Endodermal cell (in vitro differentiated cells): ENCODE measurements around the gene THAP2. TPM values are rescaled to one million over a fixed set of nuclear protein-coding genes. Genes with fewer than 3 reads are reported as not detected.

Experiments used
- DNase-seq: peaks from one replicate; pipeline ENCODE4 v3.0.0-alpha.2; 2017
- H3K27ac ChIP-seq: 2 replicates; pipeline ENCODE4 v1.5.1; 2013; ENCODE audit warnings: mild to moderate bottlenecking, low read depth, low read length, moderate library complexity
- H3K27me3 ChIP-seq: 2 replicates; pipeline ENCODE4 v1.6.1; 2013; ENCODE audit warnings: mild to moderate bottlenecking, low read length, moderate library complexity; ENCODE audit not compliant: insufficient read depth, control insufficient read depth, poor library complexity, severe bottlenecking
- H3K36me3 ChIP-seq: 2 replicates; pipeline ENCODE4 v1.7.0; 2013; ENCODE audit warnings: mild to moderate bottlenecking, low read length, moderate library complexity; ENCODE audit not compliant: control insufficient read depth, insufficient read depth
- H3K4me1 ChIP-seq: one replicate; pipeline ENCODE4 v1.7.0; 2013; ENCODE audit warnings: low read length; ENCODE audit not compliant: control insufficient read depth, insufficient read depth
- H3K4me3 ChIP-seq: 2 replicates; pipeline ENCODE4 v1.5.1; 2013; ENCODE audit warnings: mild to moderate bottlenecking, low read length, moderate library complexity
- H3K9ac ChIP-seq: 2 replicates; pipeline ENCODE4 v1.6.1; 2013; ENCODE audit warnings: mild to moderate bottlenecking, low read length, moderate library complexity; ENCODE audit not compliant: poor library complexity, severe bottlenecking; ENCODE audit errors: extremely low read depth
- H3K9me3 ChIP-seq: 2 replicates; pipeline ENCODE4 v1.6.1; 2013; ENCODE audit warnings: mild to moderate bottlenecking, low read length, moderate library complexity; ENCODE audit not compliant: control insufficient read depth
- H3K27ac Mint-ChIP-seq: 2 replicates; pipeline ENCODE4 v1.8.0; 2020; ENCODE audit warnings: mixed read lengths
- H3K27me3 Mint-ChIP-seq: 2 replicates; pipeline ENCODE4 v1.8.0; 2021; ENCODE audit warnings: mild to moderate bottlenecking, mixed read lengths; ENCODE audit not compliant: insufficient read depth
- H3K36me3 Mint-ChIP-seq: 2 replicates; pipeline ENCODE4 v1.8.0; 2020; ENCODE audit warnings: low read depth, mixed read lengths
- H3K4me1 Mint-ChIP-seq: 2 replicates; pipeline ENCODE4 v1.8.0; 2020; ENCODE audit warnings: mixed read lengths
- H3K4me3 Mint-ChIP-seq: 2 replicates; pipeline ENCODE4 v1.8.0; 2020; ENCODE audit warnings: mild to moderate bottlenecking, moderate library complexity, mixed read lengths
- H3K9me3 Mint-ChIP-seq: 2 replicates; pipeline ENCODE4 v1.8.0; 2020; ENCODE audit warnings: mild to moderate bottlenecking, mixed read lengths
- WGBS, 2 experiments: methylation state at CpG; one replicate each; pipeline versions ENCODE4 v1.1.5 to v1.1.7; 2013; ENCODE audit warnings: missing lambda C conversion rate in 2 of 2, mixed read lengths in 1 of 2; ENCODE audit not compliant: insufficient coverage in 1 of 2, insufficient read length in 1 of 2; 5-methylcytosine and 5-hydroxymethylcytosine counted together
- total RNA-seq, 2 donors: library from RNA; stranded (reverse); fragmentation: NEBNext Ultra II Directional in 1 of 2; extraction: Animal tissue kit (Norgen Biotek cat#: 25700) in 1 of 2; gene quantifications; 2 replicates in 1 of 2; 3 replicates in 1 of 2; pipeline ENCODE4 v1.2.1, GENCODE V29; 2021
- TF ChIP-seq, protein P1 (sequence below): fragments of 200-600 bp; sonication (generic); conservative IDR thresholded peaks from 2 replicates; pipeline ENCODE4 v1.5.0; 2021; ENCODE audit warnings: antibody characterized with exemption, mild to moderate bottlenecking

The THAP2 gene
- total RNA-seq, 2 donors from 2014 or later = 7.2 to 9.3 TPM

DNA sequence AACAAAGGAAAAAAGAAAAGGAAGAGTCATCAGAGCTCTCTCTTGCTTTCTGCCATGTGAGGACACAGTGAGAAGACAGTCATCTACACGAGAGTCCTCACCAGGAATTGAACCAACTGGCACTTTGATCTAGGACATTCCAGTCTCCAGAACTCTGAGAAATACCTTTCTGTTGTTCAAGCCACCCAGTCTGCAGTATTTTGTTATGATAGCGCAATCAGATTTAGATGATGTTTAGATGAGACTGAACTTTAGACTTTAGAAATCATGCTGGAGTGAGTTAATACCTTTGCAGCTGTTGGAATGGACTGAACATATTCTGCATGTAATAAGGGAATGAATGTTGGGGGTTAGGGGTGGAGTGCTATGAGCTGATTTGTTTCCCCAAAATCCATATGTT is 62.4 kb downstream of the THAP2 start:
- Mint-ChIP-seq H3K4me1 (no peaks in the 10 kb centered on the region), H3K27me3 (no peaks in the 10 kb centered on the region), H3K27ac (no peak overlapping the region), H3K36me3 (no peaks in the 10 kb centered on the region), H3K9me3 (no peaks in the 10 kb centered on the region), H3K4me3 (no peak overlapping the region)
- no peaks in the 10 kb centered on the region for H3K36me3 ChIP-seq
- H3K9me3 ChIP-seq = no peaks in the 10 kb centered on the region
- no peak overlapping the region for H3K27ac ChIP-seq
- H3K4me3 ChIP-seq = no peak overlapping the region
- DNase-seq = no peak
- H3K27me3 ChIP-seq = no peaks in the 10 kb centered on the region
- 95 to 100% methylated on average over 2 of the region's 2 CpGs for whole genome bisulfite sequencing, 2 experiments
- H3K4me1 ChIP-seq = no peaks in the 10 kb centered on the region
- H3K9ac ChIP-seq = no peak overlapping the region
- TF ChIP-seq, protein P1, sequence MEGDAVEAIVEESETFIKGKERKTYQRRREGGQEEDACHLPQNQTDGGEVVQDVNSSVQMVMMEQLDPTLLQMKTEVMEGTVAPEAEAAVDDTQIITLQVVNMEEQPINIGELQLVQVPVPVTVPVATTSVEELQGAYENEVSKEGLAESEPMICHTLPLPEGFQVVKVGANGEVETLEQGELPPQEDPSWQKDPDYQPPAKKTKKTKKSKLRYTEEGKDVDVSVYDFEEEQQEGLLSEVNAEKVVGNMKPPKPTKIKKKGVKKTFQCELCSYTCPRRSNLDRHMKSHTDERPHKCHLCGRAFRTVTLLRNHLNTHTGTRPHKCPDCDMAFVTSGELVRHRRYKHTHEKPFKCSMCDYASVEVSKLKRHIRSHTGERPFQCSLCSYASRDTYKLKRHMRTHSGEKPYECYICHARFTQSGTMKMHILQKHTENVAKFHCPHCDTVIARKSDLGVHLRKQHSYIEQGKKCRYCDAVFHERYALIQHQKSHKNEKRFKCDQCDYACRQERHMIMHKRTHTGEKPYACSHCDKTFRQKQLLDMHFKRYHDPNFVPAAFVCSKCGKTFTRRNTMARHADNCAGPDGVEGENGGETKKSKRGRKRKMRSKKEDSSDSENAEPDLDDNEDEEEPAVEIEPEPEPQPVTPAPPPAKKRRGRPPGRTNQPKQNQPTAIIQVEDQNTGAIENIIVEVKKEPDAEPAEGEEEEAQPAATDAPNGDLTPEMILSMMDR = no peak

GRCh38 chr12:71727958-71728357 is 63.9 kb downstream of the THAP2 start:
- no peak overlapping the region for H3K27ac ChIP-seq
- no peaks in the 10 kb centered on the region for H3K9me3 ChIP-seq
- Mint-ChIP-seq H3K36me3 (no peaks in the 10 kb centered on the region), H3K4me3 (no peak overlapping the region), H3K27ac (peak overlapping the region; percentile 19), H3K27me3 (no peaks in the 10 kb centered on the region), H3K4me1 (peaks cover 3% of the 10 kb centered on the region), H3K9me3 (no peaks in the 10 kb centered on the region)
- H3K27me3 ChIP-seq = no peaks in the 10 kb centered on the region
- no peak overlapping the region for H3K9ac ChIP-seq
- H3K4me1 ChIP-seq = no peaks in the 10 kb centered on the region
- TF ChIP-seq, protein P1 = no peak
- no peak for DNase-seq
- WGBS, 2 experiments = 86% methylated on average over 4 of the region's 5 CpGs; no CpG with 5 or more reads in 1 of the 2 experiments
- no peak overlapping the region for H3K4me3 ChIP-seq
- no peaks in the 10 kb centered on the region for H3K36me3 ChIP-seq

Other genes starting within 250 kb of the THAP2 start
- 10 to 100 TPM; 27.2 to 49.9 TPM for gene LGR5, start 224.5 kb upstream of the THAP2 start, total RNA-seq
- 10 to 100 TPM; 40.5 to 46.0 TPM for gene ZFC3H1, start 453 bp upstream of the THAP2 start, total RNA-seq
- 10 to 100 TPM; 12.7 to 15.9 TPM for gene TMEM19, start 21.8 kb downstream of the THAP2 start, total RNA-seq
- gene RAB21, start 90.6 kb downstream of the THAP2 start, total RNA-seq = 10 to 100 TPM; 47.6 to 51.2 TPM
- gene TBC1D15, start 175.5 kb downstream of the THAP2 start, total RNA-seq = 10 to 100 TPM; 34.2 to 45.6 TPM